ENCODE data around the gene RPL15.

RPL15 gene

DNA sequence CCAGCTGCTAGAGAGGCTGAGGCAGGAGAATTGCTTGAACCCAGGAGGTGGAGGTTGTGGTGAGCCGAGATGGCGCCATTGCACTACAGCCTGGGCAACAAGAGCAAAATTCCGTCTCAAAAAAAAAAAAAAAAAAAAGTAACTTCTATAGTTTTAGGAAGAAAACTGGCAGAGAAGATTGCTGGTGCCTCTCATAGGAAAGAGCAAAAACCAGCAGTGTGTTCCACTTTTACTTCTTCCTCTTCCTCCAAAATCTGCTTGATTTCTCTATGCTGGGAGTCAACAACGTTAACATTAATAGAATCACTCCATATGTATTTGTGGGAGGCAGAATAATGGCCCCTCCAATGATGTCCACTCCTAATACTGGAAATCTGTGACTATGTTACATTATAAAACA, 15.6 kb downstream of the RPL15 start:
- DNase-seq = no peak

- no peak for DNase-seq
Measured at GRCh38 chr3:23934253-23934652, 17.3 kb downstream of the RPL15 start.

DNA sequence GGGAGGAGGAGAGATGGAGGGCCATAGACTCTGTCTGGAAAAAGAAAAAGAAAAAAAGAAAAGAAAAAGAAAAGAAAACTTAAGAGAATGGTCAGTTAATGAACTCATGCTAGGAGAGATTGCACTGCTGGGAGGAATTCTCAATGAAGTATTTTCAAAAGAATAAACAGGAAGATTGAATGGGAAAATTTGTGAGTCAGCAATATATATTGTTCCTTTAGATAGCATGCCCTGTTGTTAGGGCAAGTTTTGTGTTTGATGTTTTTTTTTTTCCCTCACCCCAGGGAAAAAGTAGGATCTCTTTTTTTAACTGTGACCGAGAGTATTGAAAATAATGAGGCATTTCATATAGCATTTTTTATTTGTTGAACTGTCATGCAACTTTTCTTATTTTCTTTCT, 20.4 kb downstream of the RPL15 start:
- no peak for DNase-seq

GRCh38 chr3:23938688-23939087, 21.8 kb downstream of the RPL15 start:
- DNase-seq = no peak

- DNase-seq = no peak
Measured at GRCh38 chr3:23940775-23941174, 23.8 kb downstream of the RPL15 start.

- no peak for DNase-seq
Measured at GRCh38 chr3:23941440-23941839, 24.5 kb downstream of the RPL15 start.

DNA sequence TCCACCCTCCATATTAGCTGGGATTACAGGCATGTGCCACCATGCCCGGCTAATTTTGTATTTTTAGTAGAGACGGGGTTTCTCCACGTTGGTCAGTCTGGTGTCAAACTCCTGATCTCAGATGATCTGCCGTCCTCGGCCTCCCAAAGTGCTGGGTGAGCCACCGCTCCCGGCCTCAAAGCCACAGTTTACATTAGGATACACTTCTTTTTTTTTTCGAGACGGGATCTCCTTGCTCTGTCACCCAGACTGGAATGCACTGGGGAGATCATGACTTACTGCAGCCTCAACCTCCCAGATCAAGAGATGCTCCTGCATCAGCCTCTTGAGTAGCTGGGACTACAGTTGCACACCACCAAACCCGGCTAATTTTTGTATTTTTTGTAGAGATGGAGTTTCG, 25.6 kb downstream of the RPL15 start:
- no peak for DNase-seq

- no peak for DNase-seq
Measured at GRCh38 chr3:23944007-23944783, 27.3 kb downstream of the RPL15 start.

GRCh38 chr3:23944861-23945662, 28.1 kb downstream of the RPL15 start, which contains the start of gene NR1D2:
TSS of gene NR1D2 (plus strand) at chr3:23945286. CDS start at chr3:23945579, 293 bp downstream.
- peak; percentile 52 to 87 for DNase-seq

DNA sequence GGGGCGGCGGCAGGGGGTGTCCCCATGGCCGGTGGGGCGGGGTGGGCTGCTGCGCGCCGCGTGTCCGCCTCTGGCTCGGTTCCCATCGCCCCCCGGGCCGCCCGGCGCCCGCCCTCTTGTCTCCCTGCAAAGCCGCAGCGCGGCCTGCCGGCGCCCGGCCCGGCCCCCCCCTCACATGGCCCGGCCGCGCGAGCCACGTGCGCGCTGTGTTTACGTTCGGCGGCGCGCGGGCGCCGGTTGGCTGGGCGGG, 28.7 kb downstream of the RPL15 start:
- no peak for DNase-seq

- DNase-seq = peak; percentile 78 to 98
Measured at GRCh38 chr3:23945913-23946687, 29.2 kb downstream of the RPL15 start.

GRCh38 chr3:23948761-23949160, 31.8 kb downstream of the RPL15 start:
- DNase-seq = no peak

GRCh38 chr3:23949784-23950183, 32.9 kb downstream of the RPL15 start:
- no peak for DNase-seq

DNA sequence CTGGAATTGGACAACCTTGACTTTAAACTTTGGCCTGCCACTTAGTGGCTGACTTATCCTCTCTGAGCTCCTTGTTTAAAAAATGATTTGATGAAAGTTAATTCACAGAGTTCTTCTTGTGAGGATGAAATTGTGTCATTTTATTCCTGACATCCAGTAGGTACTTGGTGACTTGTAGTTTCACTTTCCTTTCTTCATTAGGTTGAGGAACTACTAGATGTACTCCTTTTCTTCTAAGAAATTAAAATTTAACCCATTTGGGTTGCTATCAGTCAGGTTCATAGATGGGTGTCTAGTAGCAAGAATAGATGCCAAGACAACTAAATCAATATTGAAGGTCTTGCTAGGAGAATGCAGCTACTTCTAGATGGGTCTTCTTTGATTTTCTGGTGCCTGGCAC, 33.4 kb downstream of the RPL15 start:
- no peak for DNase-seq

DNA sequence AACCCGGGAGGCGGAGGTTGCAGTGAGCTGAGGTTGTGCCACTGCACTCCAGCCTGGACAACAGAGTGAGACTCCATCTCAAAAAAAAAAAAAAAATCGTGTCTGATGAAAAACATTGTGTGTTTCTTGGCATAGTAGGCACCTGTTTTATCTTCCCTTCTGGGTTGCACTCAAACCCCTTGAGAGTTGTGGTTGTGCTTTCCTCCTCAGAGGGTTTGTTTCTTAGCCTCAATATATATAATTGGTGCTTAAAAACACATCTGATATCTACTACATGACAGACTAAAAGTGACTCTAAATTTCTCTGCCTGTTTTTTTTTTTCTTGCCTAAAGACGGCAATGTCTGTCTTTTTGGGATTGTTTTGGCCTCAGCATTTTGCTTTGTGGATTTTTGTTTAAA, 35.7 kb downstream of the RPL15 start:
- DNase-seq = no peak

GRCh38 chr3:23953523-23953922, 36.6 kb downstream of the RPL15 start:
- no peak for DNase-seq

DNA sequence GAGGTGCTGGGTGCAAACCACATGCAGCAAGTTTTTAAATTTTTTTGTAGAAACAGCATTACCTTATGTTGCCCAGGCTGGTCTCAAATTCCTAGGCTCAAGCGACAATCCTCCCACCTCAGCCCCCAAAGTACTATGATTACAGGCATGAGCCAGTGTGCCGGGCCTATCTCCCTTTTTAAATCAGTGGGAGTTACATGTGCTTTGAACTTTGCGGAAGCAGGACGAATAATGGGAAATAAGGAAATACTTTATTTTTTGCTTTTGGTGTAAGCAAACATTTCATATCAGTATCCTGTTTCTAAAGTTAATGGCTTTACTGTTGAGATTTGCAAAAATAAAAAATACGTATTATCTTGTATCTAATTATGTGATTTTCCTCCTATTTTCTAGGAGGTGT, 37.2 kb downstream of the RPL15 start:
- DNase-seq = no peak

DNA sequence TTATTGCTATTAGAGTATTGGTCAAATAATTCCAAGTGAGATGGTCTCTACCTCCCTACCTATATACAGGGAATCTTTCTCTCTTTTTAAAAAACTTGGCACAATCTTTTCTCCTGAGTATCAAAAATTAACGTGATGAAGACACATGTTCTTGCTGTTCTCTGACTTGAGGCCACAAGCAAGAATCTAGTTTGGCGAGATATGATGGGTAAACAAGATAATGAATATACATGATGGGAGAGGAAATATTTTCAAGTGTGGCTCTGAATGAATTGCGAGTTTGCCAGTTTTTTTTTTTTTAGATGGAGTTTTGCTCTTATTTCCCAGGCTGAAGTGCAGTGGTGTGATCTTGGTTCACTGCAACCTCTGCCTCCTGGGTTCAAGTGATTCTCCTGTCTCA, 39.8 kb downstream of the RPL15 start:
- DNase-seq = no peak

DNA sequence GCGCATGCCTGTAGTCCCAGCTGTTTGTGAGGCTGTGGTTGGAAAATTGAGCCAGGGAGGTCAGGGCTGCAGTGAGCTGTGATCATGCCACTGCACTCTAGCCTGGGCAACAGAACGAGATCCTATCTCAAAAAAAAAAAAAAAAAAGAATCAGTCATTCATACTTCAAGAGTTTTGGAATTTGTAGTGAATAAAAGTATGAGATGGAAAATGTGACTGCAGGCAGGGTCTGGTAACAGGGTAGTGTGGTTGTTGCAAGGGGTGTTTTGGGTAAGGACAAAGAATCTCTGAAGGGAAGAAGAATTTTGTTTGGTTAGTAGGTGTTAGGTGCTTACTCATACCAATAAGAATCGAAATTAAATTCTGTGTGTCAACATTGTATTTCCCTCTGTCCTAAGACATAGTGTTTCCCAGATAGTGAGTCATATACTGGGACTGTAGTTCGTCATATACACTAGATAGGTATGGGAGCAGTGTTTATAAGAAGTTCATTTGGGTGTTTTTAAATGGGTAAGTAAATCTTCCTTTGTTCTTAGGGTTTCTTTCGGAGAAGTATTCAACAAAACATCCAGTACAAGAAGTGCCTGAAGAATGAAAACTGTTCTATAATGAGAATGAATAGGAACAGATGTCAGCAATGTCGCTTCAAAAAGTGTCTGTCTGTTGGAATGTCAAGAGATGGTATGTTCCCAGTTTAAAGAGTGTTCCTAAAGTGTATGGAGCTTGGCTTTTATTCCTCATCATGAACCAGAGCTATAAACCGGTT, 42.4 kb downstream of the RPL15 start:
- no peak for DNase-seq

DNA sequence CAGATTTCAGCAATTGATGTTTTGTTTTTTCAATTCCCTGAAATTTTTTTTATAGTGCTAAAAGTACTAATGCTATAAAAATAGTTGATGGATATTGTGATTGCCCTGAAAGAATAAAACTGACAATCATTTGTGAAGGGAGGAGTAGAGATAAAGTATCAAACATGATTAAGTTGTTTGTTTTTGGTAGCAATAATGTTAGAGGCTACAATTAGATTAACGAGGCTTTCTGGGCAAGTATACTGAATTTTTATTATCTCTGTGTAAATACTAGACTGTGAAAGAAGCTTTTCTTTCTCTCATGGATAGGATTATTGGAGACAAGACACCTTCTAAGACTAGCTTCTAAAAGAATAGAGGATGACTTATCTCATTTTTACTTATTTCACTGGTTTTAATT, 43.7 kb downstream of the RPL15 start:
- no peak for DNase-seq

DNA sequence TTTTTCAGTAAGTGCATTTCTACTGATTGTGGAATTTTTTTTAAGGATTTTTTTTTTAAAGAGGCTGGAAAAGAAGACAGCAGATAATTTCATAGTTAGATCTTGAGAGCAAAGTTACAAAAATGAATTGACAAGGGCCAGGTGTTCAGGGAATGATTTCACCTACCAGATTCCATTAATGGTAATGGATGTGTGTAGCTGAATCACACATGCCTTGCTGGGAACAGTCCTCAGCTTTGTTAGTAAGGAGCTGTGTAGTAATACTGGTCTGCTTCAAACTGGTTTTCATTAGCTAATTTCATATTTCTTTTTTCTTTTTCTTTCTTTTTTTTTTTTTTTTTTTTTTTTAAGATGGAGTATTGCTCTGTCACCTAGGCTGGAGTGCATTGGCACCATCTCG, 44.1 kb downstream of the RPL15 start:
- DNase-seq = no peak

- DNase-seq = no peak
Measured at GRCh38 chr3:23961913-23962312, 45.0 kb downstream of the RPL15 start.

Measured in NCI-H526 (cell line).